Limb (tissue), 2 donors: ENCODE data around the gene UGT2B10.

Experiments used
- DNase-seq, 2 donors: peaks; one replicate each; pipeline ENCODE4 v3.0.0-alpha.2; 2016; ENCODE audit errors: extremely low spot score in 2 of 2

UGT2B10 gene

DNA sequence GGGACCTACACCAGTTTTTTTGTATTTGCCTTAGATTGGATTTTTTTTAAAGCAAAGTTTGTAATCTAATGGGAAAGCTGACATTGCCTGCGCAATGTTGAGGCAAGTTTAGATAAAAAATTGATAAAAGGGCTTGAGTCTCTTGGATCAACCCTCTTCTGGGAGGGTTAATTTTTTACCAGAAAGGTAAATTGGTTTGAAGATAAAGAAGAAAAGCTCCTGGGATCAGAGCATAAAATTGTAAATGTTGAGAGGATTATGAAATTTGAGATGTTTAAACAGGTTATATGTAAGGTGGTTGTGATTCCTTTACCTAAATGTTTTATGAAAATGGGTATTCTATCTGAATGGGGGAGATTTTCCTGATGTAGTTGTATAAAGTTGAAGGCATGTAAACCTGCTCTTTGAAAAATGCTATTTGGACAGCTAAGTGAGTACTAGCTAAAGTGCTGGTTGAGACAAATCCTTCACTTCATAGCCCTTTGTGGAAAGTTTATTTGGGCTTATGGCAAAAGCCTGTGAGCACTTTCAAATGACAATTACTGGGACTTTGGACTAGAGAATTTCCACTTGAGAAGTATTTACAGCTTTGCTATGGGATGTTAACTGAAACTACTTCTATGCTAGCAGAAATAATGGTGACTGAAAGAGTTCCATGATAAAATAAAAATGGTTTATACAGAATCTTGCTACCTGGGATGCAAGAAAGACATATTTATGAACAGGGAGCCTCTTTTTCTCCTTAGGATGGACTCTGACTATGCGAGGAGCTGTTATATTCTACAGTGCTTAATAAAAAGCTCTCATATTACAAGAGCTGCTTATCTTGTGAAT, 56.2 kb downstream of the UGT2B10 start:
- no peak for DNase-seq

GRCh38 chr4:68872643-68873502, 57.1 kb downstream of the UGT2B10 start:
- no peak for DNase-seq

DNA sequence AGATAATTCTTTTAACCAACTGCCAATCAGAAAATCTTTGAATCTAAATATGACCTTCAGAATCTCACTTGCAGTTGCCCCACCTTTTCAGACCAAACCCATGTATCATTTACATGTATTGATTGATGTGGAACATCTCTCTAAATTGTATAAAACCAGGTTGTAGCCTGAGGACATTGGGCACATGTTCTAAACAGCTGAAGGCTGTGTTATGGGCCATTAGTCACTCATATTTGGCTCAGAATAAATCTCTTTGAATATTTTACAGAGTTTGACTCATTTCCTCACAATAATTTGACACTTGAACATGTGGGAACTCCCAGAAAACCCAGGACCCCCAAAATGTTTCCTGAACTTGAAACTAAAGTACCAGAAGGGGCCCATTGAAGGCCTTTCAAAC, 58.7 kb downstream of the UGT2B10 start:
- no peak for DNase-seq

DNA sequence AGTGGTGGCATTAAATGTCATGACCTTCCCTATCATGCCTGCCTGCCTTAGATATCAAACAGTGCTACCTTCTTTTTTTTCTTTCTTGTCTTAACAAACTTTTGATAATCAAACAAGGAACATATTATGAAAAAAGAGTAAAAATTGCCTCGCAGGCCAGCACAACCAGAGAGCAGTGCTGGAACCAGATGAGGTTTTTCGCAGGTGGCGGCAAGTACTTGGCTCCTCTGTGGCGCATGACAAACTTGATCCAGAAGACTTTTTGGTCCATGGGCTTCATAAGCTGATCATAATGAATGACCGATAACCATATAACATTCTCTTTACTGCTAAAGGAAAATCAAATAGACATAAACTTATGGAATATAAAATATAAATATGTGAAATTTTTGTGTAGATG, 61.8 kb downstream of the UGT2B10 start:
- DNase-seq, result no peak

DNA sequence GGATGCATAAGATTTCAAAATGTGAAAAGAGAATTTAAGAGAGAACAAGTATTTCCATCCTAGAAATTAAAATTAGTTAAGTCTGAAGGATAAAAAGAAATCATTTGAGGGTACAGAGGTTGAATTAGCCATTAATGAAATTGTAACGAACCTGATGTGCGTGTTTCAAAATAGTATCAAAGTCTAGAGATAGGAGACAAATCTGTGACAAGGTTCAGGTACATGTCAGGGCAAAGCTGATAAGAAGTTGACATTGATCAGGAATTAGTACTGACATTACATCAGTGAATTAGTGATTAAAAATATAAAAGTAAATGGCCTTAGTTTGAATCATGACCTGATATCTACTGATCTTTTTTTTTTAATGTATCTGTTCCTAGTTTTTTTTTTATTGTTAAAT, 62.3 kb downstream of the UGT2B10 start:
- no peak for DNase-seq
